HG03196 (cell line): ENCODE results near the gene ERC2.
A peak's percentile ranks its signal among the peaks of the same experiment; 100 is the strongest.
"Not testable (repeated sequence)": the region's sequence is repeated elsewhere in the genome, so short reads cannot be mapped to it uniquely, and the experiment has no call there.

ENCODE experiments used
- ATAC-seq: cut with Tn5 transposase; IDR thresholded peaks from one replicate; pipeline ENCODE4 v1.9.1; 2021; ENCODE audit not compliant: unreplicated experiment

The ERC2 gene

DNA sequence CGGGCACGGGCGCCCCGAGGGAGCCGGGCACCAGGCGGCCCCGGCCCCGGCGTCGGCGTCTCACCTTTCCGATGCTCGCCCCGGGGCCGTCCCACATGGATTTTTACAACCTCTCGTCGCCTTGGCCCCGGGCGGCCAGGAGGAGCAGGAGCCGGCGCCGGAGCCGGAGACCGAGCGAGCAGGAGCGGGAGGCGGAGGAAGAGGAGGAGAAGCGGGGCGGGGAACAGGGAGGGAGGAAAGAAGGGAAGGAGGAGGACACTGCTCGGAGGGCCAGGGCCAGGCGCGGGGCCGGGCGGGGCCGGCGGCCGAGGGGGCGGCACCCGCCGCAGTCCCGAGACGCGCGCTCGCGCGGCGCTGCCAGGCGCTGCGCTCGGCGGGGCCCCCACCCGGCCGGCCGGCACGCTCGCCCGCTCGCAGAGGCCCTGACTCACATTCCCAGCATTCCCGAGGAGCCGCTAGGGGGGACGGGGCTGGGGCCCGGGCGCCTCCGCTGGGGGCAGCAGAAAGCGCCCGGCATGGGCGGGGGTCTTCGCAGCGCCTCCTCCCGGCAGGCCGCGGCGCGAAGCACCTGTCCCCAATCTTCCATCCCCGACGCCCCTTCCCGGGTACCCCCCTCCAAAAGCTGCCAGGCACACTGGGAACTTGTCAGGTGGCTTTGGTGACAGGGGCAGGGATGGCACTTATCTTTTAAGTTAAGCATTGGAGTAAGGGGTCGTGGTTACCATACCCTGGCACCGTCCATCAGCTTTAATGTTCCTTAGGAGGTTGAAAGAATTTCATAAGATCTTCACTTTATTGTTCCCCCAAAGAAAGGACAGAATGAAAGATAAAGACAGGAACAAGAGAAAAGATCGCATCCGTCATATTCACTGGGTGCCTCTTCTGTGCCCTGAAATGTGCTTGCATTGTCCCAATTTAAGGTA is at the start of gene ERC2:
TSS of gene ERC2 (minus strand) at position 284 of the 923 bp plus-strand sequence.
- no peak for ATAC-seq

DNA sequence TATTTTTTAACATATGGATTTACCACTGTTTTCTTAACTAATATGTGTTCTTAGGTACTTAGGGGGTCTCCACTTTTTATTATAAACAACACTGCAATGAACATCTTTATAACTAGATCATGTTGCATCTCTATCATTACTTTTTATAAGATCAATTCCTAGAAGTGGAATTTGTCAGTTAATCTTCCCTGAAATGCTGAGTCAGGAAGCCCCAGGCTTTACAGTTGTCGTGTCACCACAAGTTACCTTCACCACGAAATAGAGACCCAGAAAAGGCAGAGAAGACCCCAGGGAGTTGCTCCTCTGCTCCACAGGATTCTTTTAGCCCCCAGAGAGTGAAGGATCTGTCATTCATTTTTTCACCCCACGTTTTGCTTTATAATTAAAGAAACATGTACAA is 34.5 kb upstream of the ERC2 start:
- no peak for ATAC-seq

DNA sequence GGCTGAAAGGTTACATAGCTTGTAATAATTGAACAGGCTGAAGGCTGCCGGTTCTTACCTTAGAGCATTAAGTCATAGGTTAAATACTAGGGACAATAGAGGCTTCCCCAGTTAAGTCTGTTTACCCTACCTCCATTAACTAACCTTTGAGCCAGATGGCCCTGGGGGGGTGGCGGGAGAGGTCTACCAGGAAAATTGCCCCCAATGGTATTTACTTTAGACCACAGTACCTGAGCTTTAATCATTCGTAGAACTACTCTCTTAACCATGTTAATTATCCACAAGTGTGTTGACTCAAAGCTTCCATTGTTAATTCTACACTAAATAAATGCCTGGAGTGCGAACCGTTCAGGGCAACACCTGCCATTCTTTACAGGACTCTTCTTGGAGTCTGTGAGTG is 28.1 kb upstream of the ERC2 start:
- ATAC-seq = not testable (repeated sequence)

DNA sequence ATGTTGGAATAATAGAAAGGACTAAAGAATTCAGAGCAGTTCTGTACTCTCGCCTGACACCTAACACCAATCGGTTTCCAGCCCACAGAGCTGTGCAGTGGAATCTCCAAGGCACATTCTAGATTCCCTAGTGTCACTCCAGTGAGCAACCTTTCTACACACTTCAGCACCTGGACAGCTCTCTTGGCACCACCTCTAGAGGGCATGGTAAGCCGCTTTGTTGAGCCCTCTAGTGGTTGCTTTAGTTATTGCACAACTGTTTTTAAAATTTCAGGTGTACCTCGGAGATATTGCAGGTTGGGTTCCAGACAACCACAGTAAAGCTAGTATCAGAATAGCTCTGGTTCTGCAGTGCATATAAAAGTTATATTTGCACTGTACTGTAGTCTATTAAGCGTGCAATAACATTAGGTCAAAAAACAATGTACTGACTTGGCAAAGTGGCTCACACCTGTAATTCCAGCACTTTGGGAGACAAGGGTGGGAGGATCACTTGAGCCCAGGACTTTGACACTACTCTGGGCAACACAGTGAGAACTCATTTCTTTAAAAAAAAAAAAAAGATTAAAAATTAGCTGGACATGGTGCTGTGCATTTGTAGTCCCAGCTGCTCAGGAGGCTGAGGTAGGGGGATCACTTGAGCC is 26.5 kb upstream of the ERC2 start:
- peak; percentile 95 for ATAC-seq

DNA sequence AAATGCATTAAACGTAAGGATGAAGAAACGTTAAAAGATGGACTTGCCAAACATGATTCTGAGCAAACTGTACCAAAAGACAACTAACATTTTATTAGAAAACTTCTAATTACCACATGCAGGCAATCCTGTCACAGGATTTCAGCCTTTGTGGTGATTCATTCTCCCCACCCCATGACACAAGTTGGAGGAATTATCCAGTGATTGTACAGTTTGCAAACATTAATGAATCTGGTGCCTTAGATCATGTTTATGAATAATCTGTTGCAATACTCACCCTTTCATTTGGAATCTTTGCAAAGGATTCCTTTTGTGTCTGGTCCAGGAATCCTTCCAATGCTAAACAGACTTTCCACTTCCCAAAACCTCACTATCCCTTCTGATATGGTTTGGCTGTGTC is 23.3 kb upstream of the ERC2 start:
- no peak for ATAC-seq

DNA sequence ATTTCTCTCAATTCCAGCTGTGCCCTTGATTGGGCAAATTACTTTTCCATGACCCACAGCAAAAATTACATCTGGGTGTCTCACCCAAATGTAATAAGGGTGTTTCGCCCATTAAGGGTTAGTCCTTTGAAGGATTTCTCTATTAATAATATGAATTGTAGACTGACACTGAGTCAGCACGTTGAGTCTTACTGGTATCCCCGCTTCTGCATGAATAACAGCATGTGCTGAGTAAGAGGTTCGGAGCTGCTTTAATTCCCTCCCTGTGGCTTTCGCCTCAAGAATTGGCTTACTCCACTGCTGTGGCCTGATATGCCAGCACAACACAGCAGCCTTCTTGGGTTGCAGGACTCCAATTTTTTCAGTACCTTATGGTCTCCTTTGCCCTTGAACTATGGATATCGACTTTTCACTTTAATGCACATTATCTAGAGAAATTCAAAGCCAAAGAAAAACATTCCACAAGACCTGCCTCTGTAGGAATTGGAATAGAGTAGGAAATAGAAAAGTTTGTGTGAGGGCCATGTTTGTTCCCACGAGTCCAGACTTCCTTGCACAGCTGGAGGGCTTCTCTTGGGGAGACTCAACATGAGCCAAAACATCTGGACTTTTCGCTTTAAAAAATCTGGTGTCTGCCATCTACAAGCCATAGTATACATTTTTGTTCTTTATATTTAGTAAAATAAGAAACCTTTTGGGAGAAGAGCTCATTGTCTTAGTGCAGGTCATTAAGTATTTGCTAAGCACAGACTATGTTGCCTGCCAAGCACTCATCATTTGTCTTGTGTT is 20.7 kb upstream of the ERC2 start:
- no peak for ATAC-seq

DNA sequence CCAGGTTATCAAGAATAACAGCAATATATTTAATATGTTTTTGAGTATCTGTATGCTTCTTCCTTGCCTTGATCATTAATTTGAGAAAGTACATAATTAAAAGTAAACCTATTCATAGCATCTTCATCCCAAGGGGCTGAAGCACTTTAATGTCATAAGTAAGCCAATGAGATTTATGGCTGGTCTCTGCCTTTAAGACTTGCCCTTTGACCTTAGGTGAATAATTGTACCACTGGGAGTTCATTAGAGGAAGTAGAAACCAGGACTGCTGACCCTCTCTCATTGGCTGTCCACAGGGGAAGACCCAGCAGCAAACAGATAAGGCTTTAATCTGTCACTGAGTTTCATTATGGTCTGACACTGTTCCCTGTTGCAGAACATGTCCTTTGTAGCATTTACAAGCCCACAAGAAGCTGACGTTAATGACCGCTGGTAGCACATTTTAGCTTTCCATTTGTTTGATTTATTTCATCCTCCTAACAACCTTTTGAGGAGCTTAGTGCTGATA is 16.3 kb upstream of the ERC2 start:
- no peak for ATAC-seq

DNA sequence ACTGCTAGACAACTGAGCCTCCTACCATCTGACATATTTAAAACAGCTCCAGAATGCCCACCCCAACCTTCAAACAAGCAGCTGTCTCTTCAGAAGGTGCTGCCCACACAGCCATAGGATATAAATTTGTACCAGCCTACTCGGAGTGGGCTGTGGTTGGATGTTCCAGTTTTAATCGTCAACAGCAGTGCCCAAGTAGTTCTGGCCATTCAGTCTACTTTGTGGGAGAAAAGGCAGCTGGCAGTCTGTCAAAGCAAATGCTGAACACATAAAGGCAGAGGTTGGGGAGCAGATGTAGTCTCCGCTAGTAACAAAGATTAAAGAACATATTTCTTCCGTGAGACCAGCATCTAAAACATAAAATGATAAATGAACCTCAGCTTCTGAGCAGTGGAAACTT is 15.9 kb upstream of the ERC2 start:
- ATAC-seq = no peak

DNA sequence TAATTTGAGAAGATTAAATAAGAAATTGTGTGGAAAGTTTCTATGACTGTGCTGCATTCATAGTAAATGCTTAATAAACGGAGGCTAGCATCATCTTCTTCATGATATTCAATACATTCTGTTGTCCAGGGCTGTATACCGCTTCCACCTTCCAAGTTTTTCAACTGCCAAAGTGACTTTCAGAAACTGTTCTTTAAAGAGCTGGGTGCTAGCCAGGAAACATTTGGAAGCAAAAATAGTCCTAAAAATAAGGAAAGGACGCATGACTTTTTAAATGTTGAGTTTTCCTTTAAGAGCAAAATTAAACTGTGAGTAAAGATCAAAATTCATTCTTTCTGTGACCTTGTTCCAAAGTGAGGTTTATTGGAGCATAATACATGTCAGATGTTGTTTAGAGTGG is 9.4 kb upstream of the ERC2 start:
- no peak for ATAC-seq

DNA sequence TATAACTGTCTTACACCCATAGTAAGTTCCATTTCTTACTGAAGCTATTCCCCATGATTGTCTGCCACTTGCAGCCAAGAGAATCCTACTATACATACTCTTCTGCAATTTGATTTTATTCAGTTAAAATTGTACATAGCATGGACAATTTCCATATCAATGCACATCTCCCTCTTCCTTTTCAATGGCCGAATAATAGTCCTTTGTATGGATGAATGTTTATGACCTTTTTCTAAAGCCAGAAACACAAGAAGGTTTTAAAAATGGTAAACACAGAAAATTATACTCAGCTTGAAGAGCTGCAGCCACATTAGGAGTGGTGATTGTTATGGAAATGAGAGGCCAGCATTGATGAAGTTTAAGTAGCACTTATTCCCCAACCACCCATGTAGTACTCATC is 8.5 kb upstream of the ERC2 start:
- no peak for ATAC-seq

DNA sequence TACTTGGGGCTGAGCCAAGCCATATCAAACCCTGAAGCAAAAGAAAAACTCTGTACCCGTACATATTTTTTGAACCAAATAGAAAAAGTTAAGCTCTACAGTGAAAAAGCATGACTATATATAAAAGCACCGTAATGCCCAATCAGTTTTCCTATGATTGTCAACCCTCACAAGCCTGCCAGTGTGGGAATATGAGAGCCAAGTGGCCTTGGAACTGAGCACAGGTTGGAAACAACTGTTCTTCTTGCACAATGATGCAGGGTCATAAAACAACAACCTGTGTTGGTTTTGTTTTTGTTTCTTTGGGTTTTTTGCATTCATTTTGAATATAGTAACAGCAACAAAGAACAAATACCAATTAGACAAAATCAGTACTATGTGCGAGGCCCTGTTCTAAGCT is 3.5 kb upstream of the ERC2 start:
- no peak for ATAC-seq

DNA sequence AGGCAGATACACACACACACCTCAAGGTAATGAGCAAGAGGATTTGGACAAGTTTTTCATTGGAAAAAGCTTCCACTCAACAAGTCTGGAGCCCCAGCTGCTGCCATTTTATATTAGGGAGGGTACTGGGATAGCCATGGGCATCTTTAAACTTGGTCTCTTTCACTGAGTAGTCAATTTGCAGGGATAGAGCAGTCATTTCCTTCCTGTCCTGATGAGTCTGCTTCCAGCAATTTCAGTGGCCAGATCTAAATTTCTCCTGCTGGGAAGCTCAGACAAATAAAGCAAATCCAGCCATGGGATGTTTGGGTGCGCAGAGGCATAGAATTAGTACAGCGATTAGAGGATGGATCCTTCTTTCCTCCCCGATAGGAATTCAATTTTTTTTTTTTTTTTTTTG is 874 bp upstream of the ERC2 start:
- ATAC-seq = no peak

DNA sequence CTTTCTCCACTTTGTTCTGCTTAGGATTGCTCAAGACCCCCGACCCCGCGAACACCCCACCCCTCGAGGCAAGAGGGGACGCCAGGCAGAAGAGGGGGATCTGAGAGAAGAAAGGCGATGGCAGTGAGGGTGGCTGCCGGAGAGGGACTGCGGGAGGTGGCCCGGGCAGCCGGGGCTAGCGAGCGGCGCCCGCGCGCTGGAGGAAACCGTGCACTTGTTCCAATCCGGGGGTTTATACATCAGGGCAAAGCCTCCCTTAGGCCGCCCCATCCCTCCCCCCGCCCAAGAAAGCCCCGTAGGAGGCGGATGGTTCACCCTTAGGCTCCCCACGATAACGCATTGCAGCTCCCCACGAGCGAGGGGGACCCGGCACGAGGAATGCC is 475 bp downstream of the ERC2 start:
- ATAC-seq = no peak

DNA sequence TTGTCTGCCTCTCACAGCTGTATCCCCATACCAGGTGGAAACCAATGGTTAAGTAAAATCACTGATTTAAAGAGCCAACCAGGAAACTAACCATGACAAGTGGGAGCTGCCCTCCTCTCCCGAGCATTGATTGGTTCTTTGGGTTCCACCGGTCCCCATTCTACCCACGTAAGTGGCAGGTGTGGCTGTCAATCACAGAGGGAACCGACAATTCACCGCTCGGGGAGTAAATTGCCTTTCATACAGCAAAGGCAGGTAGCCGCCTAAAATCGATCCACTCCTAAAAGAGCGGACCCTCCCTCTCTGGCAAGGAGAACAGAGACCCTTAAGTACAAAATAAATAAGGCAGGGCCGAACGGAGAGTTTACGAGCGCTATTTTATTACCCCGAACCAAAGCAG is 1.2 kb downstream of the ERC2 start:
- no peak for ATAC-seq

DNA sequence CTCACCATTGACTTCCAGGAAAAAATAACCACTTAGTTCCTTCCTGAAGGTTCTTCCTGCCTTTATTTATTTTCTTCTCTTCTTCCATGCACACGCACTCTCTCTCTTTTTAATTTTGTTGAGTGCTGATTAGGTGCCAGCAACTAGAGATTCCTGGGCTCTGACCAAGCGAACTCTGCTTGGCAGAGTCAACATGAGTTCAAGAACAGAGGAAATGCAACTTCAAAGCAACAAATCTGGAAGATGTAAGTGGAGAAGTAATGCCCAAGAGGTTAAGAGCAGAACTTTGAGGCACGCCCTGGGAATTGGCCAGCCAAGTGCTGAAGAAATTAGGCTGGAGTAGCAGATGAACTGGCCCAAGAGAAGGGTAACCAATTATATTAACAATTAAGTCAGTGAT is 8.5 kb downstream of the ERC2 start:
- no peak for ATAC-seq

DNA sequence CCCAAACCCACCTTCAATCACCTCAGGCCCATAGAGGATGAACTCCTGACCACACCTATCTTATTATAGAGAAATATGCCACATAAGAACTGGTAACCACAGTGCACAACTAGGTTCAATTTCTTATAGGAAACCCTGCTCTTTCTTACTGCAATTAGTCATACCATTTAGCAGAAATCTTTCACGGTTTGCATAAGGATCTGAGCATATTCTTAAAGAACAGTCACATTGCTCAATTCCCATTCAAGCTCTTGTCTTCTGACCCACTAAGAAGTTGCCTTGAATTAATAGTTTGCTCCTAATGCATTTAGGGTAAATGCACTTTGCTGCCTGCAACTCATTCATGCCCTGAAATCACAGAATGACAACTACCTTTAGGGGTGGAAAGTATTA is 9.2 kb downstream of the ERC2 start:
- ATAC-seq = no peak

DNA sequence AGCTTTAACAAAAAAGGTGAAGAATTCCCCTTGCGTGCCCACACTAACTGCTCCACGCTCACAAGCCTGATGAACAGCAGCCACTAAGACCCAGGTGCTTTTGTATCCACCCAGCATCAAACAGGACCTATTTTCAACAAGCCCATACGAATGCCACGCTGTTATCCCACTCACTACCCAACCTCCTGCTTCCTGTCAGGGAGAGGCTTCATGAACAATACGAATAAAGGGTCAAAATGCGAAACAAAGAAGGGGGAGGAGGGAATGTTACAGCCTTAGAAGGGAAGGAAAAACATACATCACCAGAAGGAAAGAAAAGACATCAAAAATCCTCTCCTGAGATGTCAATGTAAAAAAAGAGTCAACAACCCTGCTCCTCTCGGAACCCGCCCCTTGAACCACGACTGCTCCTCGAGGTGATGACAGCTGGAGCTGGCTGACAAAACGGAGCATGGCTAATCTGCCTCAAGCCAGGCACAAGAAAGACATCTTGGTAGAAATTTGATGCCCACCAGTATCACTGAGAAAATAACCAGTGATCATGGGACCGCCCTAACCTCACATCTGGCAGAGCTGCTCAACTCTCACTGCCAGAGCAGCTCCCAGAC is 9.7 kb downstream of the ERC2 start:
- ATAC-seq = no peak

DNA sequence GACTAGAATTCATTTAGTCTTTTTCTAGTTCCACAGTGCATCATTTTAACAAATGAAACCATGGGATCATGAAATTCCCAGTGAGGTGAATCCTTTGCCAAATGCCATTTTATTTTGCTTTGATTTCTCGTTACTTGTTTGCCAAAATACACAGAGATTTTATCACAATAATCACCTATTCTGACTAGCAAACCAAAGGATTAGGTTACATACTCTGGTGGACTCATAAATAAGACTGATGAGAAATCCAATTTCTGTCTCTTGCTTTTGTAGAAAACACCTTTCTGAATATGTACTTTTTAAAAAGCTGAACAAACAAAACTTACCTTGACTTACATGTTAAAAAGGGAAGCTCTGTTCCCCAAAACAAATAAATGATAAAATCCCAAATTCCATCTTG is 12.2 kb downstream of the ERC2 start:
- no peak for ATAC-seq

DNA sequence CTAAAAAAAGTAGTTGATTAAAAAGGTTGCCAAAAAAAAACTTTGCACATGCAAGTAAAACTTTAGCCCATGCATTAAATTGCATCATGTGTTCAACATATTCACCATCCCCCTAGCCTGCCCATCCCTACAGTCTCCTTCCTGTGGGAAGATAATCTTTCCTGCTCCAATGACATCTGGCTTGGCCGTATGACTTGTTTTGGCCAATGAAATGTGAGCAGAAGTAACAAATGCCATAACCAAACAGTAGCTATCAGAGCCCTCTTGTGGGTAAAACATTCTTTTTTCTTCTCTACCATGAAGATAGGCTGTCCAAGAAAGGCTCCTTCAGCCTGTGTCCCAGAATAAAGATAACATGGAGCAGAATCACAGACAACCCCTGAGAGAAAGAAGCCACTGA is 15.3 kb downstream of the ERC2 start:
- no peak for ATAC-seq

DNA sequence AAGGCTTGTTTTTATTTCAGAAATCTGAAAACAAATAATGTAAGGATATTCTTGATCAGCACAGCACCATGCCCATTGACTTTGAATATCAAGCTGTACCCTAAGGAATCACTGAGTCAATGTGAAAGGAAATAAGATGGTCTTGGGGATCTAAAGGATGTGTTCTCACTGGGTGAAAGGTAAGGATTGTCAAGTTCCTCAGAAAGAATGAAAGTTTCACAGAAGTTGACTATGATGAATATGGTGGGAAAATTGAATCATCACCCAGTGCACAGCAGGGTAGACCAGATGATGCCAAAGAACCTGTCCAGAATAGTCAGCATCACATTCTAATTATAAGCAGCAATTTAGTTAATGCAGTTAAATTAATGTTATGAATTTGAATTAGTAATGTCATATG is 16.2 kb downstream of the ERC2 start:
- no peak for ATAC-seq

DNA sequence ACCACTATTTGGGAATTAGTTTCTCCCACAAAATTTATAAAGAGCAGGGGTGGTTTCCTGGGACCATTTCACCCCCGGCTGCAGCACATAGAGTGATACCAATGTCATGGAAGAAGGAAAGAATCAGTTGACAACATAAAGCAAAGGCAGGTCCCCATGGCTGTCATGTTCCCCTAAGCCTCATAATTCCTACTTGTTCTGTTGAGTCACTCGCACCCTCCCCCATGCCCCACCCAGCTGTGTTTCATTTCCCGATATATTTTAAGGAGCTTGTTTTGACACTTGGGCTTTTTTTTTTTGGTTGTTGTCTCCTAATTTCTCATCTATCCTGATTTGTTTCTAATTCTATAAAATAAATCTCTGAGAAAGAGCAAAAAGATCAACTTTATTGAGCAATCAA is 24.9 kb downstream of the ERC2 start:
- ATAC-seq = no peak
